Endothelial cell (in vitro differentiated cells): Measurements from ENCODE around the gene ZNF532. TPM values are rescaled to one million over a fixed set of nuclear protein-coding genes. Genes with fewer than 3 reads are reported as not detected.
A peak's percentile ranks its signal among the peaks of the same experiment; 100 is the strongest.

Experiments
- DNase-seq: peaks from one replicate; pipeline ENCODE4 v3.0.0; 2021; ENCODE audit warnings: low spot score
- H3K27ac Mint-ChIP-seq: one replicate; pipeline ENCODE4 v1.8.0; 2021; ENCODE audit warnings: mixed read lengths, inconsistent platforms; ENCODE audit not compliant: unreplicated experiment
- H3K27me3 Mint-ChIP-seq: one replicate; pipeline ENCODE4 v1.8.0; 2021; ENCODE audit warnings: mild to moderate bottlenecking, moderate library complexity, mixed read lengths, inconsistent platforms; ENCODE audit not compliant: unreplicated experiment
- H3K36me3 Mint-ChIP-seq: one replicate; pipeline ENCODE4 v1.8.0; 2021; ENCODE audit warnings: mild to moderate bottlenecking, low read depth, mixed read lengths, inconsistent platforms; ENCODE audit not compliant: unreplicated experiment
- H3K4me1 Mint-ChIP-seq: one replicate; pipeline ENCODE4 v1.8.0; 2021; ENCODE audit warnings: mild to moderate bottlenecking, mixed read lengths, inconsistent platforms; ENCODE audit not compliant: unreplicated experiment
- H3K4me3 Mint-ChIP-seq: one replicate; pipeline ENCODE4 v1.8.0; 2021; ENCODE audit warnings: mild to moderate bottlenecking, mixed read lengths, inconsistent platforms; ENCODE audit not compliant: unreplicated experiment
- H3K9me3 Mint-ChIP-seq: one replicate; pipeline ENCODE4 v1.8.0; 2021; ENCODE audit warnings: mixed read lengths, inconsistent platforms; ENCODE audit not compliant: unreplicated experiment
- total RNA-seq: library from RNA; stranded (reverse); fragmentation: NEBNext Ultra II Directional; extraction: Animal tissue kit (Norgen Biotek cat#: 25700); gene quantifications from one replicate; pipeline ENCODE4 v1.2.1, GENCODE V29; 2021; ENCODE audit not compliant: unreplicated experiment
- TF ChIP-seq, protein P1 (sequence below): fragments of 200-600 bp; sonication (generic); IDR thresholded peaks from one replicate; pipeline ENCODE4 v1.5.0; 2021; ENCODE audit warnings: antibody characterized with exemption; ENCODE audit not compliant: unreplicated experiment

The ZNF532 gene
- total RNA-seq, 1 donor from 2014 or later: 178 TPM

DNA sequence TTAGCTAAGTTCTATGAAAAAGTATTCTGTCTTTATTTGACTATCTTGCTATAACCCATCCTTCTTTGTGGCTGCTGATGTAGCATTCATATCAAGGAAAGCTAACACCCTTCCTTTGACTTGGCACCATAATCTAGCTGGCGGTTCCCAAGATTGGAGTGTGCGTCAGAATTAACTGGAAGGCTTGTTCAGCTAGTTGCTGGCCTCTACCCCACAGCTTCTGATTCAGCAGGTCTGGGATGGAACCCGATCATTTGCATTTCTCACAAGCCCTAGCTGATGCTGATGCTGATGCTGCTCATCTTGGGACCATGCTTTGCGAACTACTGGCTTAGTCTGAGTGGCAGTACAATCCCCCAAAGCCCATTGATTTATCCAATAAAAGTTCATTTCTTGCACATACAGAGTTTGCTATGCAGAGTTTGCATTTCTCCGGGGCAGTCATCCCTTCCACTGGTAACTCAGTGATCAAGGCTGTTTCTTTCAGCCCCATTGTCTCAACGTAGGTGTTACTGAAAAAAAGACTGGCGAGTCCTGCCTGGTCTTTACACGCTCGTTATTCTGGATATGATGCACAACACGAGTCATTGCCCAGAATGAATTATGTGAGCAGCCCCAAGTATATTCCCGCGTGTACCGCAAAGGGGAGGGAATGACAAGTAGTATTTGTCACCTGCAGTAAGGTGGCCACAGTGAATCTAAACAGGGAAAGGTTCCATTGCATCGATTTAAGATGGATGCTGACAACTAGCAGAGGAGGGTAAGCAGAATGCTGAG lies 96.5 kb downstream of the ZNF532 start:
- H3K27ac Mint-ChIP-seq: peak overlapping the region; percentile 50
- no peaks in the 10 kb centered on the region for H3K9me3 Mint-ChIP-seq
- H3K27me3 Mint-ChIP-seq: peaks cover 6% of the 10 kb centered on the region
- TF ChIP-seq, protein P1, sequence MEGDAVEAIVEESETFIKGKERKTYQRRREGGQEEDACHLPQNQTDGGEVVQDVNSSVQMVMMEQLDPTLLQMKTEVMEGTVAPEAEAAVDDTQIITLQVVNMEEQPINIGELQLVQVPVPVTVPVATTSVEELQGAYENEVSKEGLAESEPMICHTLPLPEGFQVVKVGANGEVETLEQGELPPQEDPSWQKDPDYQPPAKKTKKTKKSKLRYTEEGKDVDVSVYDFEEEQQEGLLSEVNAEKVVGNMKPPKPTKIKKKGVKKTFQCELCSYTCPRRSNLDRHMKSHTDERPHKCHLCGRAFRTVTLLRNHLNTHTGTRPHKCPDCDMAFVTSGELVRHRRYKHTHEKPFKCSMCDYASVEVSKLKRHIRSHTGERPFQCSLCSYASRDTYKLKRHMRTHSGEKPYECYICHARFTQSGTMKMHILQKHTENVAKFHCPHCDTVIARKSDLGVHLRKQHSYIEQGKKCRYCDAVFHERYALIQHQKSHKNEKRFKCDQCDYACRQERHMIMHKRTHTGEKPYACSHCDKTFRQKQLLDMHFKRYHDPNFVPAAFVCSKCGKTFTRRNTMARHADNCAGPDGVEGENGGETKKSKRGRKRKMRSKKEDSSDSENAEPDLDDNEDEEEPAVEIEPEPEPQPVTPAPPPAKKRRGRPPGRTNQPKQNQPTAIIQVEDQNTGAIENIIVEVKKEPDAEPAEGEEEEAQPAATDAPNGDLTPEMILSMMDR: no peak
- peaks cover 27% of the 10 kb centered on the region for H3K36me3 Mint-ChIP-seq
- H3K4me3 Mint-ChIP-seq: no peak overlapping the region
- no peak for DNase-seq
- H3K4me1 Mint-ChIP-seq: peaks cover 17% of the 10 kb centered on the region

DNA sequence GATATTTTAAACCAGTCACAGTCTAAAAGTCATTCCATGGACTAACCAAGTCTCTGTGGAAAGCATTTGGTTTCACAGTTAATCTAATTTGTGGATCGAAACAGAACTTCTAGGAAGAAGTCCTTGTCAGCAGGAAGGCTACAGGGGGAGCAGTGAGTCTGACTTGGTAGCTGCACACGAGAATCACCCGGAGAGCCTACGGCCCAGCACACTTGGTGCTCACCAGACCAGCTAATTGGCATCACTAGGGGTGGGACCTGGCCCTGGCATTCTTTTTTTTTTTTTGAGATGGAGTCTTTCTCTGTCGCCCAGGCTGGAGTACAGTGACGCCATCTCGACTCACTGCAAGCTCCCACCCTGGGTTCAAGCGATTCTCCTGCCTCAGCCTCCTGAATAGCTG lies 97.7 kb downstream of the ZNF532 start:
- peaks cover 25% of the 10 kb centered on the region for H3K36me3 Mint-ChIP-seq
- DNase-seq: no peak
- H3K4me1 Mint-ChIP-seq: peaks cover 24% of the 10 kb centered on the region
- H3K9me3 Mint-ChIP-seq: no peaks in the 10 kb centered on the region
- TF ChIP-seq, protein P1: no peak
- H3K27me3 Mint-ChIP-seq: peaks cover 6% of the 10 kb centered on the region
- no peak overlapping the region for H3K27ac Mint-ChIP-seq
- H3K4me3 Mint-ChIP-seq: no peak overlapping the region

DNA sequence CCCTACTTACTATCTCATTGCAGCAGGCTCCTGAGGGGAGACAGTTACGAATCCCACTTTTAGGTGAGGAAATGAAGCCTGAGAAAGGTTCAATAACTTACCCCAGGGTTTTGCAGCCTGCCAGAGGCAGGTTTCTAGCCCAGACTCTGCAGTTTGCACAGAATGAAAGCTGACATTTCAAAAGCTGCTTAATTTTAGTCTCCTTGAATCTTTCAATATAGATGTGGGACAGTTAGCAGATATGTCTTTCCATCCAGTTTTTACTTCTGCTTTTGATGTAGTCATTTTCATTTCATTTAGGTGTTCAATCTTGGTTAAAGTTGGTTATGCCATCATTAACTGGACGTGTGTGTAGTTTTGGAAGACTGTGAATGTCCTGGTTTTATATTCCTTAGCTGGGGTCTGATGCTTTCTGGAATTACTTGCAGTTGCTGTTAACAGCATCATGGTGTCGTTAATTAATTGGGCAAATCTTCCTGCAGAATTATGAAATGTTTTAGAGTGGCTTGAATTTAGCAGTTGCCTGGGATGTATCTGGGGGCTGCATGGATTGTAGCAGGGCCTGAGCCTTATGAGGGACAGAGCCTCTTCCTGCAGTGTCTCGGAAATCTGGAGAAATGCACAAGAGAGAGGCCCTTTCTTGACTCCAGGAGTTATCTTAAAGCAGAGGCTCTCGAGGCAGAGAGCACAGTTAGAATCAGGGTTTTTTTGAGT lies 100.8 kb downstream of the ZNF532 start:
- no peaks in the 10 kb centered on the region for H3K9me3 Mint-ChIP-seq
- H3K4me1 Mint-ChIP-seq: peaks cover 48% of the 10 kb centered on the region
- TF ChIP-seq, protein P1: no peak
- no peak for DNase-seq
- peaks cover 8% of the 10 kb centered on the region for H3K27me3 Mint-ChIP-seq
- H3K36me3 Mint-ChIP-seq: peaks cover 41% of the 10 kb centered on the region
- no peak overlapping the region for H3K27ac Mint-ChIP-seq
- no peak overlapping the region for H3K4me3 Mint-ChIP-seq

DNA sequence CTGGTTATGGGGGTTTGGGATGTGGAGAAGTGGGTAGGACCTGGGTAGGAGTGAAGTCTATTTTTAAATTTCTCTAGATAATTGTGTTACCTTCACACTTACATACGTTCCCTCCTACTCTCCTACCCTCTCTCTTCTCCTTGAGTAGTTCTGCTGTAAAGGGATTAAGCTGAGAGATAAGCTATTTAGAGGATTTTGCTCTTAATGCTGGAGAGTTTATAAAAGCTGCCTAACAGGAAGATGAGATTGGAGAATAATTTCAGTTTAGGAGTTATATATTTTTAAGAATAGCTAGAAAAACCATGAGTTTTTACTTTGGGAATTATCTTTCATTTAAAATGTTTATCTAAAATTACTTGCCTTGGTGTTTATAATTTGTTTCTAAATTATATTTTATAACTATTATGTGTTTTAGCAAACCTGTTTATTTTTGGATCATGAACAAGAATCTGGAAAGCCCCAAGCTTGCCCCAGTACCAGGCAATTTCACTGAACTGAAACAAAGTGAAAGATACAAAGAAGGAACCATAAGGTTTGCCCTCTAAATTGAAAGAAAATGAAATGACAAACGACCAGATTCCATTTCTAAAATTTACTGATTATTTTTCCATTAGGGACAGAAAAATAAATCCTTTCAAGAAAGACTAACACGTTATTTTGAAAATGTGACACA lies 101.5 kb downstream of the ZNF532 start:
- Mint-ChIP-seq H3K27ac (no peak overlapping the region), H3K9me3 (no peaks in the 10 kb centered on the region)

More for the DNA sequence above, 101.5 kb downstream of the ZNF532 start:
- Mint-ChIP-seq H3K4me3 (no peak overlapping the region), H3K27me3 (peaks cover 8% of the 10 kb centered on the region), H3K36me3 (peaks cover 45% of the 10 kb centered on the region), H3K4me1 (peaks cover 52% of the 10 kb centered on the region)
- DNase-seq: no peak
- TF ChIP-seq, protein P1: no peak
